ENCODE results near the gene DHX9. TPM values are rescaled to one million over a fixed set of nuclear protein-coding genes. Genes with fewer than 3 reads are reported as not detected.

Gene DHX9
- total RNA-seq, 1 donor from 2014 or later, result 169 TPM

- Histone ChIP-seq H3K4me1 (ENCODE audit: insufficient read depth, low read length) (no peaks in the 10 kb centered on the region), H3K9ac (ENCODE audit: low read length) (no peak overlapping the region), H3K4me3 (ENCODE audit: insufficient read depth, low read depth, low read length) (no peak overlapping the region), H3K27ac (ENCODE audit: low read depth, low read length) (no peak overlapping the region), H3K79me2 (ENCODE audit: insufficient read depth, low read length) (peaks cover 23% of the 10 kb centered on the region), H3K36me3 (ENCODE audit: insufficient read depth, low read length) (peaks cover 96% of the 10 kb centered on the region), H4K20me1 (ENCODE audit: insufficient read depth, low read length) (peaks cover 39% of the 10 kb centered on the region), H3K9me3 (ENCODE audit: insufficient read depth, low read depth, low read length) (no peaks in the 10 kb centered on the region), H3K27me3 (ENCODE audit: insufficient read depth, low read length) (no peaks in the 10 kb centered on the region), H3K4me2 (ENCODE audit: low read length) (no peak overlapping the region), H2AFZ (ENCODE audit: low read depth, low read length) (no peak overlapping the region)
- DNase-seq (ENCODE audit: low read depth), result no peak
- FAIRE-seq, result no peak
- TF ChIP-seq CTCF (IDR thresholded peaks at IDR 0.05; ENCODE audit: insufficient read depth, low read depth, low read length) (no peak), EZH2 (IDR thresholded peaks at IDR 0.05; ENCODE audit: insufficient read depth, low read length) (no peak)
- no peak overlapping the region for H3K27ac Mint-ChIP-seq (ENCODE audit: unreplicated experiment)
- H3K9me3 Mint-ChIP-seq (ENCODE audit: unreplicated experiment), result no peaks in the 10 kb centered on the region
- H3K4me1 Mint-ChIP-seq (ENCODE audit: low read depth, unreplicated experiment), result no peaks in the 10 kb centered on the region
- H3K27me3 Mint-ChIP-seq (ENCODE audit: low read depth, unreplicated experiment), result no peaks in the 10 kb centered on the region
- no peak overlapping the region for H3K4me3 Mint-ChIP-seq (ENCODE audit: unreplicated experiment)
- H3K36me3 Mint-ChIP-seq (ENCODE audit: low read depth, unreplicated experiment), result peaks cover 37% of the 10 kb centered on the region
These were observed 38.2 kb downstream of the DHX9 start for GRCh38 chr1:182877331-182877730.

DNA sequence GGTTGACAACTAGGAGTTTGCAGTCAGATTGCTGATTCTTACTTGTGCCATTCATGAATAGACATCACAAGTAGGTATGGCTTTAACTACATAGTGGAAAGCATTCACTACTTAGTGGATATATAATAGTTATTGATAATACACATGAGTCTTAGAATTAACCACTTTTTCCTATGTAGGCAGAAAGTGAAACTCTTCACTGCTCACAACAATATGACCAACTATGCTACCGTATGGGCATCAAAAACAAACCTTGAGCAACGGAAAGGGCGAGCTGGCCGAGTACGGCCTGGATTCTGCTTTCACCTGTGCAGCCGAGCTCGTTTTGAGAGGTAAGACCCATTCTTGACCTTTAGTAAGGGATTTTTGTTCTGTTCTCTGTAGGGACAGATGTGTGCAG is 38.7 kb downstream of the DHX9 start:
- H3K4me3 Mint-ChIP-seq (ENCODE audit: unreplicated experiment), result no peak overlapping the region
- no peak overlapping the region for H3K9ac ChIP-seq (ENCODE audit: low read length)
- no peak overlapping the region for H3K27ac ChIP-seq (ENCODE audit: low read depth, low read length)
- no peak for TF ChIP-seq EZH2 (IDR thresholded peaks at IDR 0.05; ENCODE audit: insufficient read depth, low read length)
- no peak for TF ChIP-seq CTCF (IDR thresholded peaks at IDR 0.05; ENCODE audit: insufficient read depth, low read depth, low read length)
- H3K36me3 ChIP-seq (ENCODE audit: insufficient read depth, low read length), result peaks cover 93% of the 10 kb centered on the region
- no peaks in the 10 kb centered on the region for H3K9me3 ChIP-seq (ENCODE audit: insufficient read depth, low read depth, low read length)
- peaks cover 36% of the 10 kb centered on the region for H3K36me3 Mint-ChIP-seq (ENCODE audit: low read depth, unreplicated experiment)
- DNase-seq (ENCODE audit: low read depth) (no peak), FAIRE-seq (no peak)
- H3K4me3 ChIP-seq (ENCODE audit: insufficient read depth, low read depth, low read length), result no peak overlapping the region
- H3K27me3 ChIP-seq (ENCODE audit: insufficient read depth, low read length), result no peaks in the 10 kb centered on the region
- peaks cover 39% of the 10 kb centered on the region for H4K20me1 ChIP-seq (ENCODE audit: insufficient read depth, low read length)
- no peak overlapping the region for H2AFZ ChIP-seq (ENCODE audit: low read depth, low read length)
- H3K79me2 ChIP-seq (ENCODE audit: insufficient read depth, low read length), result peaks cover 21% of the 10 kb centered on the region
- H3K4me2 ChIP-seq (ENCODE audit: low read length), result no peak overlapping the region
- no peaks in the 10 kb centered on the region for H3K4me1 Mint-ChIP-seq (ENCODE audit: low read depth, unreplicated experiment)
- H3K27me3 Mint-ChIP-seq (ENCODE audit: low read depth, unreplicated experiment), result no peaks in the 10 kb centered on the region
- no peaks in the 10 kb centered on the region for H3K9me3 Mint-ChIP-seq (ENCODE audit: unreplicated experiment)
- no peaks in the 10 kb centered on the region for H3K4me1 ChIP-seq (ENCODE audit: insufficient read depth, low read length)
- no peak overlapping the region for H3K27ac Mint-ChIP-seq (ENCODE audit: unreplicated experiment)

DNA sequence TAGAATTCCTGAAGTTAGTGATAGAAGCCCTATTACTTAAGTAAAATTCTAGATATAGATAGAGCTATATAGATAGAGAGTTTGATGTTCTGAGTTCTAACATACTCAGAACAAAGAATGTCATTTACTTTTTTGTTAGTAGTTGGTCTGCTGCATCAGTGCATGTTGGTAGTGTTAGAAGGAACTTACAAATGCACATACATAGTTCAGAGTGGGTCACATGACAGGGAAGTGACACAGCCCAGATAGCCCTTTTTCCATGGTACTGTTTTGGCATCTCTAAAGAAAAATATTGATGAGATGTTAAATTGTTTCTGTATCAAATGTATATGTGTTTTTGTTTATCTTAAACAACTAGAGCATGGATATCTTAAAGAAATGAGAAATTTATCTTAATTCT is 45.7 kb downstream of the DHX9 start:
- H3K27me3 Mint-ChIP-seq (ENCODE audit: low read depth, unreplicated experiment), result no peaks in the 10 kb centered on the region
- H3K4me1 Mint-ChIP-seq (ENCODE audit: low read depth, unreplicated experiment), result peaks cover 5% of the 10 kb centered on the region
- Histone ChIP-seq H3K4me2 (ENCODE audit: low read length) (no peak overlapping the region), H3K36me3 (ENCODE audit: insufficient read depth, low read length) (peaks cover 85% of the 10 kb centered on the region), H3K27ac (ENCODE audit: low read depth, low read length) (no peak overlapping the region), H3K4me1 (ENCODE audit: insufficient read depth, low read length) (no peaks in the 10 kb centered on the region), H4K20me1 (ENCODE audit: insufficient read depth, low read length) (peaks cover 41% of the 10 kb centered on the region), H3K79me2 (ENCODE audit: insufficient read depth, low read length) (peaks cover 7% of the 10 kb centered on the region), H3K27me3 (ENCODE audit: insufficient read depth, low read length) (no peaks in the 10 kb centered on the region), H2AFZ (ENCODE audit: low read depth, low read length) (no peak overlapping the region), H3K4me3 (ENCODE audit: insufficient read depth, low read depth, low read length) (no peak overlapping the region), H3K9me3 (ENCODE audit: insufficient read depth, low read depth, low read length) (no peaks in the 10 kb centered on the region), H3K9ac (ENCODE audit: low read length) (no peak overlapping the region)
- TF ChIP-seq EZH2 (IDR thresholded peaks at IDR 0.05; ENCODE audit: insufficient read depth, low read length), result no peak
- no peak for TF ChIP-seq CTCF (IDR thresholded peaks at IDR 0.05; ENCODE audit: insufficient read depth, low read depth, low read length)
- no peaks in the 10 kb centered on the region for H3K9me3 Mint-ChIP-seq (ENCODE audit: unreplicated experiment)
- H3K4me3 Mint-ChIP-seq (ENCODE audit: unreplicated experiment), result no peak overlapping the region
- H3K36me3 Mint-ChIP-seq (ENCODE audit: low read depth, unreplicated experiment), result peaks cover 37% of the 10 kb centered on the region
- no peak for DNase-seq (ENCODE audit: low read depth)
- FAIRE-seq, result no peak
- H3K27ac Mint-ChIP-seq (ENCODE audit: unreplicated experiment), result no peak overlapping the region
